Measurements from ENCODE around the gene SUGCT.

GRCh38 chr7:40329601-40330153, 194.9 kb downstream of the SUGCT start:
- TF ChIP-seq CTCF (IDR thresholded peaks at IDR 0.05; ENCODE audit: borderline replicate concordance, extremely low read depth, low read length, poor library complexity, severe bottlenecking), result peak; percentile 87
- no peak for TF ChIP-seq EZH2 (IDR thresholded peaks at IDR 0.05; ENCODE audit: borderline replicate concordance, low read depth, low read length, severe bottlenecking)

All from DND-41 (cell line).